Panc1 (cell line): ENCODE measurements around the gene MAP3K15. TPM values are rescaled to one million over a fixed set of nuclear protein-coding genes. Genes with fewer than 3 reads are reported as not detected.

ENCODE experiments used
- ATAC-seq: fragments of 200-7000 bp; cut with Tn5 transposase; 2 replicates; pipeline ENCODE4 v1.9.1; 2020; ENCODE audit warnings: mild to moderate bottlenecking, moderate library complexity
- BruUV-seq: library from RNA; stranded (reverse); fragments of 400-500 nt; replicated peaks from 2 replicates; lab custom pipeline; 2021; lab: Mats Ljungman, UMichigan
- CTCF ChIA-PET: fragments of 300-600 bp; sonication (Branson Sonifier 250); formaldehyde crosslinking; loops from one replicate; lab custom pipeline; 2022; ENCODE audit warnings: antibody characterized with exemption; lab: Charles Lee
- POLR2A ChIA-PET: fragments of 300-600 bp; sonication (Branson Sonifier 250); formaldehyde crosslinking; loops from one replicate; lab custom pipeline; 2022; ENCODE audit warnings: antibody characterized with exemption; lab: Charles Lee
- DNase-seq: peaks from one replicate; pipeline ENCODE4 v3.0.0-alpha.2; 2010; ENCODE audit warnings: low read depth, low spot score
- H3K27ac ChIP-seq: 2 replicates; pipeline ENCODE4 v1.5.1; 2011; ENCODE audit warnings: mild to moderate bottlenecking, low read length, inconsistent platforms
- H3K27me3 ChIP-seq: fragments of 200-500 bp; sonication (Bioruptor generic); 2 replicates; pipeline ENCODE4 v1.6.0; 2014; ENCODE audit warnings: low read length, inconsistent platforms; ENCODE audit not compliant: control insufficient read depth, insufficient read depth
- H3K36me3 ChIP-seq: fragments of 200-500 bp; sonication (Bioruptor generic); 2 replicates; pipeline ENCODE4 v1.5.1; 2014; ENCODE audit warnings: inconsistent platforms, mild to moderate bottlenecking, low read length, moderate library complexity; ENCODE audit not compliant: control insufficient read depth, insufficient read depth
- H3K4me1 ChIP-seq: 2 replicates; pipeline ENCODE4 v1.5.1; 2011; ENCODE audit warnings: inconsistent platforms, mild to moderate bottlenecking, low read length, moderate library complexity; ENCODE audit not compliant: control insufficient read depth, insufficient read depth
- H3K4me3 ChIP-seq, 2 experiments: 2 replicates each; pipeline ENCODE4 v1.5.1; 2011 to 2012; ENCODE audit warnings: low read depth in 2 of 2, low read length in 2 of 2, mild to moderate bottlenecking in 2 of 2, inconsistent platforms in 1 of 2, moderate library complexity in 1 of 2
- H3K9me3 ChIP-seq: fragments of 200-500 bp; sonication (Bioruptor generic); 2 replicates; pipeline ENCODE4 v1.5.1; 2014; ENCODE audit warnings: low read depth, mild to moderate bottlenecking, inconsistent platforms, low read length, moderate library complexity; ENCODE audit not compliant: control insufficient read depth, insufficient read depth
- POLR2AphosphoS5 ChIP-seq: IDR thresholded peaks from 2 replicates; pipeline ENCODE4 v1.6.1; 2012; ENCODE audit warnings: mild to moderate bottlenecking, low read depth, low read length, moderate library complexity
- REST ChIP-seq, 2 experiments: IDR thresholded peaks; 2 replicates each; pipeline ENCODE4 v1.6.1; 2011 to 2012; ENCODE audit warnings: low read depth in 2 of 2, control low read depth in 1 of 2, low read length in 1 of 2, mild to moderate bottlenecking in 1 of 2, moderate library complexity in 1 of 2; ENCODE audit not compliant: insufficient read depth in 1 of 2
- SIN3A ChIP-seq: IDR thresholded peaks from 2 replicates; pipeline ENCODE4 v1.6.1; 2012; ENCODE audit warnings: low read depth, mild to moderate bottlenecking, low read length, moderate library complexity, borderline replicate concordance; ENCODE audit not compliant: insufficient read depth
- TCF7L2 ChIP-seq: IDR thresholded peaks from 2 replicates; pipeline ENCODE4 v1.6.1; 2011; ENCODE audit warnings: mild to moderate bottlenecking, low read depth, low read length, inconsistent platforms
- in situ Hi-C: cut with HindIII; loops from 2 replicates; pipeline ENCODE4 v1.10.0; 2016; ENCODE audit warnings: low sequenced_read_pairs, low pct_unique_long_range_greater_than_20kb
- intact Hi-C: fragments of 100-400 bp; cut with micrococcal nuclease; formaldehyde crosslinking; loops from one replicate; pipeline ENCODE4 v1.10.0; 2022; ENCODE audit not compliant: unreplicated experiment
- total RNA-seq: library from RNA; stranded (reverse); gene quantifications from one replicate; pipeline ENCODE4 v1.2.1, GENCODE V29; 2021; ENCODE audit not compliant: unreplicated experiment
- TF ChIP-seq, protein P1 (sequence below): fragments of 450-650 bp; IDR thresholded peaks from 2 replicates; pipeline ENCODE4 v1.5.1; 2017; ENCODE audit warnings: mild to moderate bottlenecking

Gene MAP3K15
- total RNA-seq, 1 experiment from 2014 or later, result 4.9 TPM

DNA sequence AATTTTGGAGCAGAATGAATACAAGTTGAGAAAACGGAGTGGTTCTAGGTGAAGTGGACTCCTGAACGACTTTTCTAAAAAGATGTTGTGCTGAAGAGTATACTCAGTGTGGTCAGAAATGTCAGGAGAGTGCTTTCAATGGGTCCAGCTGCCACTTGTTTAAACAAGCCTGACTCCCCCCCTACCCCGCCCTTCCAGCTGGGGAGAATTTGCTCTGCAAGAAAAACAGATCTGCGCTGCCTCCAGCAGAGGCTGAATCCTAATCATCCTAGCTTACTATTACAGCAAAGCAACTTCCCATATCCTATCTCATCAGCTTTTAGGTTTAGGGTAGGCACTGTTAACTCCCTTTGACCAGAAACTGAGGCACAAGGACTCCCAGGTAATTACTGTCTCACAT is 1.9 kb downstream of the MAP3K15 start:
- no peak for DNase-seq
- Histone ChIP-seq H3K4me3 (peak overlapping the region in 1 of 2 experiments; percentile 37; a peak in 2 of 4 replicates), H3K4me1 (no peaks in the 10 kb centered on the region), H3K36me3 (no peaks in the 10 kb centered on the region), H3K27ac (no peak overlapping the region), H3K27me3 (no peaks in the 10 kb centered on the region), H3K9me3 (no peaks in the 10 kb centered on the region)
- peak; percentile 44; the same call in 1 of the 2 replicates for ATAC-seq
- intact Hi-C loops, result no loop called here
- CTCF ChIA-PET, result interaction anchor here (0.6 kb wide), 1 partner anchor 22 kb away, joined by 3 read pairs; no protein-coding TSS in a partner anchor
- in situ Hi-C loops, result no loop called here
- BruUV-seq, result no TSS peak
- TF ChIP-seq POLR2AphosphoS5 (no peak), SIN3A (no peak), TCF7L2 (no peak), REST (IDR thresholded peaks at IDR 0.05; ENCODE audit: insufficient read depth in 1 of 2, low read depth in 2 of 2, low read length in 1 of 2) (no peak)
- TF ChIP-seq, protein P1, sequence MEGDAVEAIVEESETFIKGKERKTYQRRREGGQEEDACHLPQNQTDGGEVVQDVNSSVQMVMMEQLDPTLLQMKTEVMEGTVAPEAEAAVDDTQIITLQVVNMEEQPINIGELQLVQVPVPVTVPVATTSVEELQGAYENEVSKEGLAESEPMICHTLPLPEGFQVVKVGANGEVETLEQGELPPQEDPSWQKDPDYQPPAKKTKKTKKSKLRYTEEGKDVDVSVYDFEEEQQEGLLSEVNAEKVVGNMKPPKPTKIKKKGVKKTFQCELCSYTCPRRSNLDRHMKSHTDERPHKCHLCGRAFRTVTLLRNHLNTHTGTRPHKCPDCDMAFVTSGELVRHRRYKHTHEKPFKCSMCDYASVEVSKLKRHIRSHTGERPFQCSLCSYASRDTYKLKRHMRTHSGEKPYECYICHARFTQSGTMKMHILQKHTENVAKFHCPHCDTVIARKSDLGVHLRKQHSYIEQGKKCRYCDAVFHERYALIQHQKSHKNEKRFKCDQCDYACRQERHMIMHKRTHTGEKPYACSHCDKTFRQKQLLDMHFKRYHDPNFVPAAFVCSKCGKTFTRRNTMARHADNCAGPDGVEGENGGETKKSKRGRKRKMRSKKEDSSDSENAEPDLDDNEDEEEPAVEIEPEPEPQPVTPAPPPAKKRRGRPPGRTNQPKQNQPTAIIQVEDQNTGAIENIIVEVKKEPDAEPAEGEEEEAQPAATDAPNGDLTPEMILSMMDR, result no peak
- POLR2A ChIA-PET, result no interaction called here

GRCh38 chrX:19512961-19513360 is 2.3 kb downstream of the MAP3K15 start:
- H3K27me3 ChIP-seq, result no peaks in the 10 kb centered on the region
- in situ Hi-C loops (no loop called here), intact Hi-C loops (no loop called here)
- H3K27ac ChIP-seq, result no peak overlapping the region
- BruUV-seq, result no TSS peak
- no peaks in the 10 kb centered on the region for H3K9me3 ChIP-seq
- H3K36me3 ChIP-seq, result no peaks in the 10 kb centered on the region
- H3K4me1 ChIP-seq, result no peaks in the 10 kb centered on the region
- no peak overlapping the region for H3K4me3 ChIP-seq
- ChIA-PET POLR2A (no interaction called here), CTCF (interaction anchor here (0.6 kb wide), 1 partner anchor 22 kb away, joined by 3 read pairs; no protein-coding TSS in a partner anchor)
- no peak for ATAC-seq
- no peak for DNase-seq
- no peak for TF ChIP-seq SIN3A
- TF ChIP-seq, protein P1, result no peak
- TF ChIP-seq POLR2AphosphoS5, result no peak
- no peak for TF ChIP-seq TCF7L2
